Measurements from ENCODE around the gene KIF16B. TPM values are rescaled to one million over a fixed set of nuclear protein-coding genes. Genes with fewer than 3 reads are reported as not detected.
A peak's percentile ranks its signal among the peaks of the same experiment; 100 is the strongest.

KIF16B gene
- total RNA-seq, 6 donors from 2014 or later = 18.4 to 114 (median 26.3) TPM

- no peak for TF ChIP-seq POLR2AphosphoS5 (IDR thresholded peaks at IDR 0.05)
- no peak for TF ChIP-seq EP300 (IDR thresholded peaks at IDR 0.05)
- TF ChIP-seq POLR2A (IDR thresholded peaks at IDR 0.05) = no peak
- no peak for TF ChIP-seq CTCF (IDR thresholded peaks at IDR 0.05)
- 82 to 87% methylated on average over 12 of the region's 12 CpGs for WGBS, 2 donors
- H3K36me3 ChIP-seq = no peaks in the 10 kb centered on the region
Observed at GRCh38 chr20:16472045-16472872, 101.0 kb downstream of the KIF16B start.

GRCh38 chr20:16469395-16469905, 103.8 kb downstream of the KIF16B start:
- no peak for ATAC-seq (ENCODE audit: low FRiP score in 2 of 2)
- WGBS, 2 donors = 93 to 96% methylated on average over 5 of the region's 5 CpGs
- no peaks in the 10 kb centered on the region for H3K27me3 ChIP-seq
- no peak overlapping the region for H3K4me3 ChIP-seq
- H3K4me1 ChIP-seq = peaks cover 0 to 5% (median 0%) of the 10 kb centered on the region in 4 donors
- no peaks in the 10 kb centered on the region for H3K36me3 ChIP-seq
- no peak for TF ChIP-seq EP300 (IDR thresholded peaks at IDR 0.05)
- no peak for TF ChIP-seq CTCF (IDR thresholded peaks at IDR 0.05)
- H3K27ac ChIP-seq = no peak overlapping the region
- no peak for DNase-seq
- H3K9me3 ChIP-seq = no peaks in the 10 kb centered on the region

More at GRCh38 chr20:16472045-16472872, 101.0 kb downstream of the KIF16B start:
- H3K4me3 ChIP-seq = no peak overlapping the region
- DNase-seq (no peak), ATAC-seq (ENCODE audit: low FRiP score in 2 of 2) (peak in 1 of 2 donors; percentile 60)
- no peaks in the 10 kb centered on the region for H3K9me3 ChIP-seq
- peaks cover 5 to 10% (median 9%) of the 10 kb centered on the region in 4 donors for H3K4me1 ChIP-seq
- no peaks in the 10 kb centered on the region for H3K27me3 ChIP-seq
- no peak overlapping the region for H3K27ac ChIP-seq

- ATAC-seq (ENCODE audit: low FRiP score in 2 of 2) = no peak
- DNase-seq = no peak
- 80 to 82% methylated on average over 5 of the region's 5 CpGs for WGBS, 2 donors
- Histone ChIP-seq H3K4me1 (no peaks in the 10 kb centered on the region), H3K9me3 (no peaks in the 10 kb centered on the region), H3K4me3 (no peak overlapping the region), H3K36me3 (no peaks in the 10 kb centered on the region), H3K27me3 (no peaks in the 10 kb centered on the region), H3K27ac (no peak overlapping the region)
- TF ChIP-seq EP300 (IDR thresholded peaks at IDR 0.05) (no peak), POLR2A (IDR thresholded peaks at IDR 0.05) (no peak), CTCF (IDR thresholded peaks at IDR 0.05) (no peak), POLR2AphosphoS5 (IDR thresholded peaks at IDR 0.05) (no peak)
Observed at GRCh38 chr20:16462711-16463110, 110.5 kb downstream of the KIF16B start.

- Histone ChIP-seq H3K36me3 (no peaks in the 10 kb centered on the region), H3K4me1 (no peaks in the 10 kb centered on the region), H3K4me3 (no peak overlapping the region), H3K27ac (no peak overlapping the region), H3K27me3 (no peaks in the 10 kb centered on the region), H3K9me3 (no peaks in the 10 kb centered on the region)
- DNase-seq = no peak
- ATAC-seq (ENCODE audit: low FRiP score in 2 of 2) = peak; percentile 61 to 97
- no peak for TF ChIP-seq EP300 (IDR thresholded peaks at IDR 0.05)
- TF ChIP-seq POLR2AphosphoS5 (IDR thresholded peaks at IDR 0.05) = no peak
- TF ChIP-seq CTCF (IDR thresholded peaks at IDR 0.05) = no peak
- TF ChIP-seq POLR2A (IDR thresholded peaks at IDR 0.05) = no peak
- 38 to 55% methylated on average over 1 of the region's 1 CpG for WGBS, 2 donors
Observed at GRCh38 chr20:16459019-16459700, 114.1 kb downstream of the KIF16B start.
